ENCODE results near the gene DOK6. TPM values are rescaled to one million over a fixed set of nuclear protein-coding genes. Genes with fewer than 3 reads are reported as not detected.

The DOK6 gene
- total and polyA plus RNA-seq, 2 experiments from 2014 or later: 0.29 to 0.42 TPM

DNA sequence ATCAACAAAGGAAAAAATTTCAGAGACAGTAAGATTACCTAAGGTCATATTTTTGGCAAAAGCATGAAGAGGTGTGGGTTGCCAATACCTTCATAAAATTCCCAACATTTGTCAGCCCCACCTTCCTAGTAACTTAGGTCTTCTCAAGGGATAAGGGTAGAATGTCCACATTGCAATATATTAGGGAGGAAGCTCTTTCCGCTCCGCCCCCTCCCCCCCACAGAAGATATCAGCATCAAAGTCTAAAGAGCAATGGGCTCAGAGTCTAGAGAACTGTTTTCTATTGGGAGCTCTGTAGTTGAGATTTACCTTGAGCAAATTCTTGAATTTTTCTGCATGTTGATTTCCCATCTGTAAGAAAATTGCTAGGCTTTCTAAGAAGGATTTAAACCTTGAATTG is 346.7 kb downstream of the DOK6 start:
- Histone ChIP-seq H3K27ac (ENCODE audit: low read depth) (no peak overlapping the region), H3K9me2 (ENCODE audit: insufficient read depth) (no peaks in the 10 kb centered on the region), H3K79me2 (replicated peaks; ENCODE audit: insufficient read depth) (no peaks in the 10 kb centered on the region), H3F3A (replicated peaks; ENCODE audit: low read depth) (no peaks in the 10 kb centered on the region), H2AFZ (no peak overlapping the region), H3K36me3 (ENCODE audit: insufficient read depth) (no peaks in the 10 kb centered on the region), H3K4me1 (ENCODE audit: insufficient read depth) (peaks cover 11% of the 10 kb centered on the region), H3K27me3 (ENCODE audit: insufficient read depth) (no peaks in the 10 kb centered on the region), H3K4me3 (no peak overlapping the region), H3K4me2 (no peak overlapping the region), H4K20me1 (replicated peaks; ENCODE audit: insufficient read depth) (no peaks in the 10 kb centered on the region)
- Mint-ChIP-seq H3K27me3 (ENCODE audit: insufficient read depth, low read depth, poor library complexity) (peaks cover 2% of the 10 kb centered on the region), H3K4me1 (peaks cover 3% of the 10 kb centered on the region; the same call in 1 of the 3 replicates), H3K27ac (no peak overlapping the region), H3K4me3 (no peak overlapping the region), H3K9me3 (peaks cover 9% of the 10 kb centered on the region), H3K36me3 (ENCODE audit: low read depth) (peaks cover 4% of the 10 kb centered on the region)
- ATAC-seq (no peak), DNase-seq (ENCODE audit: low spot score) (no peak)
- TF ChIP-seq, protein P1, sequence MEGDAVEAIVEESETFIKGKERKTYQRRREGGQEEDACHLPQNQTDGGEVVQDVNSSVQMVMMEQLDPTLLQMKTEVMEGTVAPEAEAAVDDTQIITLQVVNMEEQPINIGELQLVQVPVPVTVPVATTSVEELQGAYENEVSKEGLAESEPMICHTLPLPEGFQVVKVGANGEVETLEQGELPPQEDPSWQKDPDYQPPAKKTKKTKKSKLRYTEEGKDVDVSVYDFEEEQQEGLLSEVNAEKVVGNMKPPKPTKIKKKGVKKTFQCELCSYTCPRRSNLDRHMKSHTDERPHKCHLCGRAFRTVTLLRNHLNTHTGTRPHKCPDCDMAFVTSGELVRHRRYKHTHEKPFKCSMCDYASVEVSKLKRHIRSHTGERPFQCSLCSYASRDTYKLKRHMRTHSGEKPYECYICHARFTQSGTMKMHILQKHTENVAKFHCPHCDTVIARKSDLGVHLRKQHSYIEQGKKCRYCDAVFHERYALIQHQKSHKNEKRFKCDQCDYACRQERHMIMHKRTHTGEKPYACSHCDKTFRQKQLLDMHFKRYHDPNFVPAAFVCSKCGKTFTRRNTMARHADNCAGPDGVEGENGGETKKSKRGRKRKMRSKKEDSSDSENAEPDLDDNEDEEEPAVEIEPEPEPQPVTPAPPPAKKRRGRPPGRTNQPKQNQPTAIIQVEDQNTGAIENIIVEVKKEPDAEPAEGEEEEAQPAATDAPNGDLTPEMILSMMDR (conservative IDR thresholded peaks at IDR 0.05; ENCODE audit: low read depth in 2 of 2): no peak
- TF ChIP-seq CREB1 (CRISPR knock-in tag; IDR thresholded peaks at IDR 0.05; ENCODE audit: low read depth) (no peak), ZNF114 (CRISPR knock-in tag; IDR thresholded peaks at IDR 0.05) (no peak), ZNF462 (CRISPR knock-in tag; IDR thresholded peaks at IDR 0.05) (no peak), ETS1 (IDR thresholded peaks at IDR 0.05) (no peak), POLR2AphosphoS5 (IDR thresholded peaks at IDR 0.05; ENCODE audit: low read depth) (no peak)
